ENCODE results near the gene KIAA0040. TPM values are rescaled to one million over a fixed set of nuclear protein-coding genes. Genes with fewer than 3 reads are reported as not detected.

KIAA0040 gene
- total RNA-seq, 1 experiment from 2014 or later, result 5.0 TPM

DNA sequence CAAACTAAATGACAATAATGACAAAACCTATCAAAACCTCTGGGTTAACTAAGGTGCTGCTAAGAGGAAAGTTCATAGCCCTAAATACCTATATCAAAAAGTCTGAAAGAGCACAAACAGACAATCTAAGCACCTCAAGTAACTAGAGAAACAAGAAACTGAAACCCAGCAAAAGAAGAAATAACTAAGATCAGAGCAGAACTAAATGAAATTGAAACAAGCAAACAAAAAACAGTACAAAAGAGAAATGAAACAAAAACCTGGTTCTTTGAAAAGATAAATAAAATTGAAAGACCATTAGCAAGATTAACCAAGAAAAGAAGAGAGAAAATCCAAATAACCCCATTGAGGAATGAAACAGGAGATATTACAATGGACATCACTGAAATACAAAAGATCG, 44.8 kb upstream of the KIAA0040 start:
- no peak overlapping the region for H3K9ac ChIP-seq (ENCODE audit: extremely low read depth, insufficient read length, low read length)
- no peak overlapping the region for H4K5ac ChIP-seq (ENCODE audit: insufficient read length, low read depth, low read length)
- no peaks in the 10 kb centered on the region for H3K9me3 ChIP-seq (ENCODE audit: control insufficient read depth, low read depth, low read length)
- no peak overlapping the region for H3K27ac ChIP-seq (ENCODE audit: insufficient read length, low read depth, low read length)
- no peak overlapping the region for H2BK12ac ChIP-seq (ENCODE audit: insufficient read length, low read depth, low read length)
- no peak overlapping the region for H3K4ac ChIP-seq (ENCODE audit: low read depth, low read length)
- no peak overlapping the region for H3T11ph ChIP-seq (ENCODE audit: low read length)
- no peak overlapping the region for H2BK5ac ChIP-seq (ENCODE audit: insufficient read length, low read length)
- H2BK15ac ChIP-seq (ENCODE audit: low read depth, low read length), result no peak overlapping the region
- H3K79me1 ChIP-seq (ENCODE audit: insufficient read depth, low read depth, low read length, poor library complexity, severe bottlenecking), result no peaks in the 10 kb centered on the region
- no CpG with 5 or more reads among the region's 1 CpG for WGBS (ENCODE audit: extremely low coverage, insufficient read length, low lambda C conversion rate)
- H3K36me3 Mint-ChIP-seq (ENCODE audit: insufficient read depth in 1 of 3, low read depth in 3 of 3), result no peaks in the 10 kb centered on the region
- peaks cover 2% of the 10 kb centered on the region; the same call in 1 of the 2 replicates for H3K27me3 Mint-ChIP-seq (ENCODE audit: low read depth)
- H3K4me3 Mint-ChIP-seq, result no peak overlapping the region
- no peak overlapping the region for H2AFZ ChIP-seq (ENCODE audit: low read length)
- no peak overlapping the region for H3K27ac Mint-ChIP-seq
- H3K14ac ChIP-seq (ENCODE audit: insufficient read depth, low read length), result no peak overlapping the region
- TF ChIP-seq, protein P1, sequence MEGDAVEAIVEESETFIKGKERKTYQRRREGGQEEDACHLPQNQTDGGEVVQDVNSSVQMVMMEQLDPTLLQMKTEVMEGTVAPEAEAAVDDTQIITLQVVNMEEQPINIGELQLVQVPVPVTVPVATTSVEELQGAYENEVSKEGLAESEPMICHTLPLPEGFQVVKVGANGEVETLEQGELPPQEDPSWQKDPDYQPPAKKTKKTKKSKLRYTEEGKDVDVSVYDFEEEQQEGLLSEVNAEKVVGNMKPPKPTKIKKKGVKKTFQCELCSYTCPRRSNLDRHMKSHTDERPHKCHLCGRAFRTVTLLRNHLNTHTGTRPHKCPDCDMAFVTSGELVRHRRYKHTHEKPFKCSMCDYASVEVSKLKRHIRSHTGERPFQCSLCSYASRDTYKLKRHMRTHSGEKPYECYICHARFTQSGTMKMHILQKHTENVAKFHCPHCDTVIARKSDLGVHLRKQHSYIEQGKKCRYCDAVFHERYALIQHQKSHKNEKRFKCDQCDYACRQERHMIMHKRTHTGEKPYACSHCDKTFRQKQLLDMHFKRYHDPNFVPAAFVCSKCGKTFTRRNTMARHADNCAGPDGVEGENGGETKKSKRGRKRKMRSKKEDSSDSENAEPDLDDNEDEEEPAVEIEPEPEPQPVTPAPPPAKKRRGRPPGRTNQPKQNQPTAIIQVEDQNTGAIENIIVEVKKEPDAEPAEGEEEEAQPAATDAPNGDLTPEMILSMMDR (conservative IDR thresholded peaks at IDR 0.05), result no peak
- H2BK120ac ChIP-seq (ENCODE audit: low read depth, low read length, poor library complexity, severe bottlenecking), result no peak overlapping the region
- H3K4me2 ChIP-seq (ENCODE audit: insufficient read depth, insufficient read length, low read length), result no peak overlapping the region
- H4K8ac ChIP-seq (replicated peaks; ENCODE audit: insufficient read length, low read depth, low read length), result no peak overlapping the region
- H4K91ac ChIP-seq (ENCODE audit: insufficient read length, low read depth, low read length), result no peak overlapping the region
- H3K9me3 Mint-ChIP-seq, result peaks cover 0 to 2% of the 10 kb centered on the region in 2 experiments; a peak in 3 of 5 replicates
- H2AK5ac ChIP-seq (ENCODE audit: insufficient read length, low read length), result no peak overlapping the region
- H3K27me3 ChIP-seq (ENCODE audit: insufficient read depth, low read length), result no peaks in the 10 kb centered on the region
- peaks cover 7 to 9% of the 10 kb centered on the region in 2 experiments; a peak in 1 of 4 replicates for H3K4me1 Mint-ChIP-seq
- no peaks in the 10 kb centered on the region for H3K23me2 ChIP-seq (ENCODE audit: insufficient read length, low read depth, low read length, poor library complexity, severe bottlenecking)
- H4K20me1 ChIP-seq (ENCODE audit: control insufficient read depth, insufficient read depth, insufficient read length), result no peaks in the 10 kb centered on the region
- H3K18ac ChIP-seq (ENCODE audit: insufficient read length, low read depth, low read length), result no peak overlapping the region
- no peak overlapping the region for H3K23ac ChIP-seq (ENCODE audit: insufficient read length, low read depth, low read length)
- no peak overlapping the region for H3K56ac ChIP-seq (ENCODE audit: insufficient read length, low read depth, low read length)
- H3K79me2 ChIP-seq (ENCODE audit: insufficient read depth, low read length), result no peaks in the 10 kb centered on the region
- H3K4me1 ChIP-seq (ENCODE audit: insufficient read depth, low read length), result no peaks in the 10 kb centered on the region; the same call in 1 of the 2 replicates
- no peak for DNase-seq
- H2BK20ac ChIP-seq (ENCODE audit: low read depth, low read length, poor library complexity, severe bottlenecking), result no peak overlapping the region

Measured in H9 (cell line).